Heart right ventricle (tissue), 16 donors: ENCODE measurements around the gene VIPR2. TPM values are rescaled to one million over a fixed set of nuclear protein-coding genes. Genes with fewer than 3 reads are reported as not detected.
"Not testable (repeated sequence)": the region's sequence is repeated elsewhere in the genome, so short reads cannot be mapped to it uniquely, and the experiment has no call there.

Experiments used
- ATAC-seq, 8 donors: fragments of 200-7000 bp; cut with Tn5 transposase; one replicate each; pipeline ENCODE4 v1.9.1; 2020; ENCODE audit warnings: mild to moderate bottlenecking in 8 of 8, moderate library complexity in 8 of 8, moderate number of reproducible peaks in 1 of 8
- DNase-seq, 2 donors: peaks; one replicate each; pipeline ENCODE4 v3.0.0-alpha.2; 2020
- H3K27ac ChIP-seq, 10 donors: fragments of 200-600 bp; sonication (generic) in 2 of 10; one replicate each; pipeline versions ENCODE4 v1.5.0 to v1.8.0; 2020 to 2022; ENCODE audit warnings: mild to moderate bottlenecking in 3 of 10
- H3K27me3 ChIP-seq, 7 donors: fragments of 200-600 bp; one replicate each; pipeline ENCODE4 v1.8.0; 2021 to 2022; ENCODE audit warnings: mild to moderate bottlenecking in 2 of 7
- H3K36me3 ChIP-seq, 9 donors: fragments of 200-600 bp; sonication (generic) in 1 of 9; one replicate each; pipeline versions ENCODE4 v1.5.0 to v1.8.0; 2020 to 2022; ENCODE audit warnings: mild to moderate bottlenecking in 2 of 9
- H3K4me1 ChIP-seq, 9 donors: fragments of 200-600 bp; sonication (generic) in 1 of 9; one replicate each; pipeline versions ENCODE4 v1.5.0 to v1.8.0; 2020 to 2022; ENCODE audit warnings: mild to moderate bottlenecking in 4 of 9
- H3K4me3 ChIP-seq, 10 donors: fragments of 200-600 bp; sonication (generic) in 2 of 10; one replicate each; pipeline versions ENCODE4 v1.5.0 to v1.8.0; 2020 to 2022; ENCODE audit warnings: mild to moderate bottlenecking in 7 of 10, moderate library complexity in 2 of 10
- H3K9me3 ChIP-seq, 11 donors: fragments of 200-600 bp in 10 of 11; sonication (generic) in 2 of 11; one replicate each; pipeline versions ENCODE4 v1.5.0 to v1.8.0; 2013 to 2022; ENCODE audit warnings: mild to moderate bottlenecking in 2 of 11, control low read depth in 1 of 11, moderate library complexity in 1 of 11
- WGBS, 2 donors: extraction: QIAGEN DNeasy Blood & Tissue Kit; methylation state at CpG; one replicate each; pipeline ENCODE4 v1.1.7; 2013; ENCODE audit warnings: inconsistent platforms in 1 of 2; 5-methylcytosine and 5-hydroxymethylcytosine counted together
- intact Hi-C, 10 donors: fragments of 100-400 bp; cut with DNase I; formaldehyde crosslinking; loops; one replicate each; pipeline versions ENCODE4 v1.11.1 to v1.14.2; 2022
- polyA plus RNA-seq, 2 donors: library from polyadenylated mRNA; stranded (reverse); fragments of 200-250 nt; gene quantifications; one replicate each; pipeline ENCODE4 v1.2.3, GENCODE V29; 2013
- total RNA-seq, 10 donors: library from RNA; stranded (reverse); fragmentation: NEBNext Ultra II Directional in 3 of 10; extraction: Animal tissue kit (Norgen Biotek cat#: 25700) in 3 of 10; gene quantifications; one replicate each; pipeline versions ENCODE4 v1.2.1 to v1.2.4, GENCODE V29; 2021 to 2023
- TF ChIP-seq, protein P1 (sequence below), 9 donors: fragments of 200-600 bp; sonication (generic) in 2 of 9; IDR thresholded peaks; one replicate each; pipeline versions ENCODE4 v1.5.0 to v1.8.0; 2021 to 2022; ENCODE audit warnings: antibody characterized with exemption in 9 of 9, mild to moderate bottlenecking in 5 of 9, moderate library complexity in 1 of 9
- donor health status: Arrhythmogenic right ventricular cardiomyopathy.
- donor health status: ischemic (EF 13 %, LVEDD 7.1; RV severe dilation, severe dysfunction).
- donor health status: healthy with polysubstance abuse.
- donor health status: DM: no; HTN: yes; CAD: no.
- donor health status: DM: no; HTN: no; CAD: no.
- donor health status: ischemic (EF 25% LVEDD 6.9; RV normal size, moderate dysfunction).
- donor health status: ischemic (EF 25% LVEDD 5.7; RV mildly dilated, moderate dysfunction).
- donor health status: healthy.
- donor health status: DM: yes; HTN: yes; CAD: no.
- donor health status: Ischemic cardiomyopathy.
- donor health status: ischemic (EF 35%, LVEDD 5.7; RV mildly dilated, moderate dysfunction).
- donor health status: nonischemic (EF 11% LVEDD 7.7; RV severe dilation, severe dysfunction).
- donor health status: DM: yes; HTN: yes; CAD: no.
- donor health status: PGD.
- donor health status: ischemic (EF 29% LVEDD 5.4; RV normal size, mild dysfunction).
- donor health status: nonischemic (EF 23%, LVEDD 6.1; RV moderate dilation, normal function).

VIPR2 gene
- total and polyA plus RNA-seq, 12 donors, result 3.0 to 30.6 (median 19.1) TPM

DNA sequence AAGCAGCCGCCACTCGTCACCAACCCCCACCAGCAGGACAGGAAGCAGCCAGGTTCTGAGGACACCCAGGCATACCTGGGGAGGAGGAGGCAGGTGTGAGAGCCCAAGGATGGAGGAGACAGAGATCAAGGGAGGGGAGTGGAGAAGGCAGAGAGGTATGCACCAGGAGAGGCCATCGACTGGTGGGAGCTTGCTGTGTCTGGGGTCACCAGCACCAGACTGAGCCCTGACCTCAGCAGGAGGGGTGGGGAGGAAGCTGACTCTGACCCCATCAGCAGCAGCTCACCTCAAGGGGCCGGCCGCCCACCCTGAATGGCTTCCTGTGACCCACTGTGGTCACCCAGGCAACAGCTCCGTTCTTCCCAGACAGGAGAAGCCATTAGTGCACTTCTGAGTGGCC, 7.8 kb downstream of the VIPR2 start:
- Histone ChIP-seq H3K36me3 (peaks cover 0 to 32% (median 0%) of the 10 kb centered on the region in 9 donors), H3K27ac (no peak overlapping the region), H3K27me3 (peaks cover 0 to 7% (median 2%) of the 10 kb centered on the region in 7 donors), H3K4me1 (peaks cover 0 to 18% (median 5%) of the 10 kb centered on the region in 9 donors), H3K9me3 (no peaks in the 10 kb centered on the region), H3K4me3 (no peak overlapping the region)
- TF ChIP-seq, protein P1, sequence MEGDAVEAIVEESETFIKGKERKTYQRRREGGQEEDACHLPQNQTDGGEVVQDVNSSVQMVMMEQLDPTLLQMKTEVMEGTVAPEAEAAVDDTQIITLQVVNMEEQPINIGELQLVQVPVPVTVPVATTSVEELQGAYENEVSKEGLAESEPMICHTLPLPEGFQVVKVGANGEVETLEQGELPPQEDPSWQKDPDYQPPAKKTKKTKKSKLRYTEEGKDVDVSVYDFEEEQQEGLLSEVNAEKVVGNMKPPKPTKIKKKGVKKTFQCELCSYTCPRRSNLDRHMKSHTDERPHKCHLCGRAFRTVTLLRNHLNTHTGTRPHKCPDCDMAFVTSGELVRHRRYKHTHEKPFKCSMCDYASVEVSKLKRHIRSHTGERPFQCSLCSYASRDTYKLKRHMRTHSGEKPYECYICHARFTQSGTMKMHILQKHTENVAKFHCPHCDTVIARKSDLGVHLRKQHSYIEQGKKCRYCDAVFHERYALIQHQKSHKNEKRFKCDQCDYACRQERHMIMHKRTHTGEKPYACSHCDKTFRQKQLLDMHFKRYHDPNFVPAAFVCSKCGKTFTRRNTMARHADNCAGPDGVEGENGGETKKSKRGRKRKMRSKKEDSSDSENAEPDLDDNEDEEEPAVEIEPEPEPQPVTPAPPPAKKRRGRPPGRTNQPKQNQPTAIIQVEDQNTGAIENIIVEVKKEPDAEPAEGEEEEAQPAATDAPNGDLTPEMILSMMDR (IDR thresholded peaks at IDR 0.05), result no peak
- intact Hi-C loops, result loop anchor here in 1 of 10 donors (10.0 kb wide), 1 partner anchor 82 kb away; no protein-coding TSS in a partner anchor
- DNase-seq (no peak), ATAC-seq (no peak)
- 59 to 68% methylated on average over 6 of the region's 6 CpGs for WGBS, 2 donors

DNA sequence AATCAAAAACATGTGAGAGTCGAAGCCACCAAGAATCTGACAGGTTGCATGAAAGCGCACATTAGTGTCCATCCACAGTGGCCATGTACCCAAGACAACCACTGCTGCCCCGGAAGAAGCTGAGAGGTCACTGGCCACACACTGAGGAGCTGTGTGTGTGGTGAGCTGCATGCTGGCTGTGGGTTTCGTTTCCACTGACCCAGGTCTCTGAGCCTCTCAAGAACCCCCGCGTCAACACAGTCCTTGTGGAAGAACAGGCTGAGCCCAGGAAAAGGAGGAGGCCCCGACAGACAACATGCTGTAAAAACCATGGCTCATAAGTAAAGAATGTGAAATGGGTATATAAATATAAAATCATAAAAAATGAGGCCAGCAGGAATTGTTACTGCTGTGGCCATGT, 8.2 kb downstream of the VIPR2 start:
- Histone ChIP-seq H3K27ac (no peak overlapping the region), H3K4me3 (no peak overlapping the region), H3K27me3 (peaks cover 0 to 6% (median 0%) of the 10 kb centered on the region in 7 donors), H3K9me3 (no peaks in the 10 kb centered on the region), H3K36me3 (peaks cover 0 to 32% (median 0%) of the 10 kb centered on the region in 9 donors), H3K4me1 (peaks cover 0 to 15% (median 5%) of the 10 kb centered on the region in 9 donors)
- 77 to 84% methylated on average over 7 of the region's 7 CpGs for WGBS, 2 donors
- intact Hi-C loops, result loop anchor here in 1 of 10 donors (10.0 kb wide), 1 partner anchor 82 kb away; no protein-coding TSS in a partner anchor
- no peak for DNase-seq
- TF ChIP-seq, protein P1 (IDR thresholded peaks at IDR 0.05), result no peak
- ATAC-seq, result no peak

DNA sequence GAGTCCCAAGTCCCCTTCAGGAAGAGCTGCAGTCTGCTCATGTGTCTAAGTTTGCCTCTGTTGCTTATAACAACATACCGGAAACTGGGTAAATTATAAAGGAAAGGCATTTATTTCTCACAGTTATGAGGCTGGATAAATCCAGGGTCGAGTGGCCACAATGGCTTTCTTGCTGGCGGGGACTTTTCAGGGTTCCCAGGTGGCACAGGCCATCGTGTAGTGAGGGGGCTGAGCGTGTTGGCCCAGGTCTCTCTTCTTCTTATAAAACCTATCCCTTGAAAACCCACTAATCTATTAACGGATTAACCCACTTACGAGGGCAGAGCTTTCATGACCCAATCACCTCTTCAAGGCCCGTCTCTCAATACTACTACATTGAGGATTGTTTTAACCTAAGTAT, 8.7 kb downstream of the VIPR2 start:
- WGBS, 2 donors, result 88 to 91% methylated on average over 8 of the region's 8 CpGs
- no peak for ATAC-seq
- no peaks in the 10 kb centered on the region for H3K9me3 ChIP-seq
- H3K27ac ChIP-seq, result no peak overlapping the region
- TF ChIP-seq, protein P1 (IDR thresholded peaks at IDR 0.05), result no peak
- peaks cover 0 to 31% (median 0%) of the 10 kb centered on the region in 9 donors for H3K36me3 ChIP-seq
- no peak overlapping the region for H3K4me3 ChIP-seq
- DNase-seq, result no peak
- H3K27me3 ChIP-seq, result peaks cover 0 to 2% (median 0%) of the 10 kb centered on the region in 7 donors
- peaks cover 0 to 11% (median under 1%) of the 10 kb centered on the region in 9 donors for H3K4me1 ChIP-seq
- intact Hi-C loops, result loop anchor here in 1 of 10 donors (10.0 kb wide), 1 partner anchor 81 kb away; no protein-coding TSS in a partner anchor

DNA sequence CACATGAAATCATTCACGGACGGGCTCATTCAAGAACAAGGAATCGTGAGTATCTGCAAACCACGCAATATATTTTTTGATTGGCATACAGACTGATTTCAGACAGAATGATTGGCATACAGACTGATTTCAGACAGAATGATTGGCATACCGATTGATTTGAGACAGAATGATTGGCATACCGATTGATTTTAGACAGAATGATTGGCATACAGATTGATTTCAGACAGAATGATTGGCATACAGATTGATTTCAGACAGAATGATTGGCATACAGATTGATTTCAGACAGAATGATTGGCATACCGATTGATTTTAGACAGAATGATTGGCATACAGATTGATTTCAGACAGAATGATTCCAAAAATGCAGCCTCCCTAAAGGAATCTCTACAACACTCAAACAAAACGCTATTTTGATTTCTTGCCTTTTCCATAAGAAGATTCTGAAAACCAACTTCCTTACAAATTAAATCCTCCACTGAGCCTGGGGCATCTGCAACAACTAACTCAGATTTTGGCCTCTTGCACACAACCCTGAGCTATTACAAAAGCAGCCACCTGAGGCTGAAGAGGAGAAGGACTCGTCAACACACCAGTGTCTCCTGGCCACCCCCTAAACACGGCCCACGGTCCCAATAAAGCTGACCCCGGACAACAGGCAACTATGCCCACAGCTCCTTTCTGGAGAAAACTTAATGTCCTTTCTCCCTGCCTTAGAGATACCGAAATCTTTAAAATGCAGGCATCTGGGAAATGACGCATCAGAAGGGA, 11.8 kb downstream of the VIPR2 start:
- intact Hi-C loops, result loop anchor here in 2 of 10 donors (2.0 to 10.0 kb wide), 2 partner anchors 30 to 78 kb away; no protein-coding TSS in a partner anchor
- not testable (repeated sequence) for H3K9me3 ChIP-seq, H3K36me3 ChIP-seq, ATAC-seq, H3K4me1 ChIP-seq, H3K27me3 ChIP-seq, DNase-seq, H3K4me3 ChIP-seq, H3K27ac ChIP-seq
- WGBS, 2 donors, result 81 to 86% methylated on average over 10 to 13 of the region's 14 CpGs
